Stimulated activated CD8-positive, alpha-beta memory T cell treated with anti-CD3 and anti-CD28 coated beads, Interleukin-12 subunit alpha, Interleukin-12 subunit beta, amount 100 ng/mL, for 24 hours (primary cell): Measurements from ENCODE around the gene ATRN.
"Not testable (repeated sequence)": the region's sequence is repeated elsewhere in the genome, so short reads cannot be mapped to it uniquely, and the experiment has no call there.

Source experiments
- DNase-seq: peaks from one replicate; pipeline ENCODE4 v3.0.0-alpha.2; 2020; ENCODE audit errors: extremely low read depth

Gene ATRN

DNA sequence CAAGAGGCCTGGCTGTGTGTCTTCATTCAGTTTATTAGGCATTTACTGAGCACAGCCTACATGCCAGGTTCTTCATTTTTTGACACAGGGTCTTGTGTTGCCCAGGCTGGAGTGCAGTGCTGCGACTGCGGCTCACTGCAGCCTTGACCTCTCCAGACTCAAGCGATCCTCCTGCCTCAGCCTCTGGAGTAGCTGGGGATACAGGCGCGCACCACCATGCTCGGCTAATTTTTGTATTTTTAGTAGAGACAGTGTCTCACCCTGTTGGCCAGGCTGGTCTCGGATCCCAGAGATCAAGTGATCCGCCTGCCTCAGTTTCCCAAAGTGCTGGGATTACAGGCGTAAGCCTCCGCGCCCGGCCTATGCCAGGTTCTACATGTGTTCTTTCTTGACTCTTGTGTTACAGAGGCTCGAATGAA is 601 bp upstream of the ATRN start:
- DNase-seq, result no peak

DNA sequence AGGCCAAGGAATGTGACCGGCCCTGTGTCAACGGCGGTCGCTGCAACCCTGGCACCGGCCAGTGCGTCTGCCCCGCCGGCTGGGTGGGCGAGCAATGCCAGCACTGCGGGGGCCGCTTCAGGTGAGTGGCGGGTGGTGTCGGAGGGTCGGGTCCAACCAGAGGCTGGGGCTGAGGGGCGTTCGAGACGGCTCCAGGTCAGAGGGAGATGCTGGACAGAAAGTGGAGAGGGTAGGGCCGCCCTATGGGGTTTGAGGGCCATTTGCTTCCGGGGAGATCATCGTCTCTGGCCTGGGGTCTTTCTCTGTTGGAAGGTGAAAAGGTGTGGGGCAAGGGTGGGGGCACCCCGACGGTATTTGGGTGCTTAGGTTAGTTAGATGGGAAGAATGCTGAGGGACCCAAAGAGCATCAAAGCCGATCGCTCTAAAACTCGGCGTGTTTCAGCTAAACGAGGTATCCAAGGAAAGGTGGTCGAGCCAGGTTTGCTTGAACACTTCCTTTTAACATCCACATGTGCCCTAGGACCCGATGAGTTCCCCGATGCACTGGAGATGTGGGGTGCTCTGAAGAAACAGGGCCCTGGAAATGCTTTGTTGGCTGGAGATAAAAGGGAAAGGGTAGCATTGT is 691 bp downstream of the ATRN start:
- DNase-seq, result no peak

DNA sequence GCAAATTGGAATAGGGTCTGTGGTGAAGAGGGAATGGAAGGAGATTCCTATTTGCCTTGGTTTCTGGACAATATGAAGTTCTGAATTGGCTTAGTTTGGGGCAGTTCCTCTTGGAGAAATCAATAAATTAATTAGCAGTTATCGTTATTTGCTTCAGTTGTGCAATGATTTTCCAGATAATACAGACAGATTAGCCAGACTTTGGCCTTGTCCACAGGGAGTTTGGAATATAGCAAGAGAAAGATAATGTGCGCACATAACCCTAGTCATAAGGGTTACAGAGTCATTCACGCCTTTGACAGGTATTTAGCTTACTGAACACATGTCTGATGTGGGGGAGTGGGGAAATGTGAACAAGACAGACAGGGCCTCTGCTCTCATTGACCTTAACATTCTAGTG is 1.3 kb downstream of the ATRN start:
- no peak for DNase-seq

DNA sequence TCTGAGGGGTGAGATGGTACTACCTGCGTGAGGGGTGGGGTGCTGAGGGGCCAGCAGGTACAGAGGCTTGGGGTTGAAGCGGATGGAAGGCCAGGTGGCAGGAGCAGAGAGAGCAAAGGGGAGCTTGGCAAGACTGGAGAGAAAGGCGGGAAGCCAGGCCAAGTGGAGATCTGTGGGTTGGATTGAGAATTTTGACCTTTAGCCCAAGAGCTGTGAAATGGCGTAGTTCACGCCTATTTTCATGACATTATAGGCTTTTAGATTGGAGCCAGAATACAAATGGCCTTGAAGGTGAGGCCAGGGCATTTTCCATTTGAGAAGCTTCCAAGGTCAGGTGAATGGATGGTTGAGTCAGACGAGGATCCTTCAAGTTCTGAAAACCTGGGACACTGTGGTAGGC is 2.5 kb downstream of the ATRN start:
- no peak for DNase-seq

GRCh38 chr20:3473944-3474343 is 3.1 kb downstream of the ATRN start:
- no peak for DNase-seq

DNA sequence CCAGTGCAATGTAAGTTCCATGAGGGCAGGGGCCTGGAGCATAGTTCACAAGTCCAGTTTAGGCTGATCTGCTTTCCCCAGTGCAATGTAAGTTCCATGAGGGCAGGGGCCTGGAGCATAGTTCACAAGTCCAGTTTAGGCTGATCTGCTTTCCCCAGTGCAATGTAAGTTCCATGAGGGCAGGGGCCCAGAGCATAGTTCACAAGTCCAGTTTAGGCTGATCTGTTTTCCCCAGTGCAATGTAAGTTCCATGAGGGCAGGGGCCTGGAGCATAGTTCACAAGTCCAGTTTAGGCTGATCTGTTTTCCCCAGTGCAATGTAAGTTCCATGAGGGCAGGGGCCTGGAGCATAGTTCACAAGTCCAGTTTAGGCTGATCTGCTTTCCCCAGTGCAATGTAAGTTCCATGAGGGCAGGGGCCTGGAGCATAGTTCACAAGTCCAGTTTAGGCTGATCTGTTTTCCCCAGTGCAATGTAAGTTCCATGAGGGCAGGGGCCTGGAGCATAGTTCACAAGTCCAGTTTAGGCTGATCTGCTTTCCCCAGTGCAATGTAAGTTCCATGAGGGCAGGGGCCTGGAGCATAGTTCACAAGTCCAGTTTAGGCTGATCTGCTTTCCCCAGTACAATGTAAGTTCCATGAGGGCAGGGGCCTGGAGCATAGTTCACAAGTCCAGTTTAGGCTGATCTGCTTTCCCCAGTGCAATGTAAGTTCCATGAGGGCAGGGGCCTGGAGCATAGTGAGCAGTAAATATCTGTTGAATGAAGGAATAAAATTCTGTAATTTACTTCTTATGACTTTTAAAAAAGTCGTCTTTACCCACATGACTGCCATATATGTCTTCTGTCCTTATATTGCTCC is 6.4 kb downstream of the ATRN start:
- not testable (repeated sequence) for DNase-seq

- no peak for DNase-seq
Observed at GRCh38 chr20:3477861-3478544, 7.2 kb downstream of the ATRN start.

DNA sequence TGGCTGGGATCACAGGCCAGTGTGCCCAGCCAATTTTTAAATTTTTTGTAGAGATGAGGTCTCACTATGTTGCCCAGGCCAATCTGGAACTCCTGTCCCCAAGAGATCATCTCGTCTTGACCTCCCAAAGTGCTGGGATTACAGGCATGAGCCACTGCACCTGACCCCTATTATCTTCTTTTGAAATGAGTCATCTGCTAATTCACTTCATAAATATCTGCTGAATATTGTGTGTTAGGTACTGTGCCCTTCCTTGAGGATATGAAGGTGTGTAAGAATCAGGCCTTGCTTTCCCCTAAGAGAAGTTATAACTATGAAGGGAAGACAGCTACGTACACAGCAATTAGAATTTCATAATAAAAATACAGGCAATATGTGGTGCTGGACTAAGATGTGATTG is 8.2 kb downstream of the ATRN start:
- no peak for DNase-seq

- no peak for DNase-seq
Observed at GRCh38 chr20:3479759-3480615, 9.2 kb downstream of the ATRN start.

GRCh38 chr20:3483309-3483708 is 12.5 kb downstream of the ATRN start:
- no peak for DNase-seq

DNA sequence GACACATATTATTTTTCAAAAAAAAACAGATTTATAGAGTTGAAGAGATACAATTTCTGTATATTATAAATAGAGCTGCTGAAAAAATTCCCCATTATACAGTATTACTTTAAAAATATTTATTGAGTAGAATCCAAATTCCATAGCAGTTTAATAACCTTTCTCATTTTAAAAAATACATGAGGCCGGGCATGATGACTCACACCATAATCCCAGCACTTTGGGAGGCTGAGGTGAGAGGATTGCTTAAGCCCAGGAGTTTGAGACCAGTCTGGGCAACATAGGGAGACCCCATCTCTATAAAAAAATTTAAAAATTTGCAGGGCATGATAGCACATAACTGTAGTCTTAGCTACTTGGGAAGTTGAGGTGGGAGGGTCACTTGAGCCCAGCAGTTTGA is 13.0 kb downstream of the ATRN start:
- no peak for DNase-seq

- no peak for DNase-seq
Observed at GRCh38 chr20:3485913-3486312, 15.1 kb downstream of the ATRN start.

DNA sequence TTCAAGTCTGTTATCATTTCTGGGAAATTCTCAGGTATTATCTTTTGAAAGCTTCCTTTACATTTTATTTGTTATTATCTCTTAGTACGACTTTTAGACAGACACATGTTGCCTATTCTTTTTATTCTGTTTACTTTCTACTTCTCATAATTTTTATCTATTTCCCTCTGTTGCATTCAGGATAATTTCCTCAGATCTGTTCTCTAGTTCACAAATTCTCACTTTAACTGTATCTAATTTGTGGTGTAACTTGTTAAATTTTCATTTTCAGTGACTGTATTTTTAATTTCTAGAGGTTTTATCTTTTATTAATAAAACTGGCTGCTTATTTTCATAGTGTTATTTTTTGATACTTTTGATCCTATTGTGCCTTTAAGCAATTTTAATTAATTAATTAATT is 16.0 kb downstream of the ATRN start:
- no peak for DNase-seq

GRCh38 chr20:3492669-3493068 is 21.9 kb downstream of the ATRN start:
- no peak for DNase-seq

GRCh38 chr20:3494218-3494617 is 23.4 kb downstream of the ATRN start:
- no peak for DNase-seq

DNA sequence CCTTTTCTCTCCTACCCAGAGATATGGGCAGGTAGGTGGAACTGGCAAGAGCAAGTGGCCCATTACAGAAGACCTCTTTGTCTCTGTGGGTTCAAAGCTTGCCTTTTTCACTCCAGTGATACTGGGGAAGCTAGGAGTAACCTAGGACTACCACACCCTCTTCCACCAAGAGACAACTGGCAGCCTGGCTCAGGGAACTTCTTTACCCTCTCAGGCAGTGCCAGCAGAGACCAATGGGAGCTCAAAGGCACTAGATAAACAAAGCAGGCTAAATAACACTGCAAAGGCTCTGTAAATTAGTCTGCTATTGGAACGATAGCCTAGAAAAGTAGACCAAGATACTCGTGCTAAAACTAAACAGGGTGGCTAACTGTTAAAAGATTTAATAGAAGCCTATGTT is 32.1 kb downstream of the ATRN start:
- DNase-seq, result no peak

DNA sequence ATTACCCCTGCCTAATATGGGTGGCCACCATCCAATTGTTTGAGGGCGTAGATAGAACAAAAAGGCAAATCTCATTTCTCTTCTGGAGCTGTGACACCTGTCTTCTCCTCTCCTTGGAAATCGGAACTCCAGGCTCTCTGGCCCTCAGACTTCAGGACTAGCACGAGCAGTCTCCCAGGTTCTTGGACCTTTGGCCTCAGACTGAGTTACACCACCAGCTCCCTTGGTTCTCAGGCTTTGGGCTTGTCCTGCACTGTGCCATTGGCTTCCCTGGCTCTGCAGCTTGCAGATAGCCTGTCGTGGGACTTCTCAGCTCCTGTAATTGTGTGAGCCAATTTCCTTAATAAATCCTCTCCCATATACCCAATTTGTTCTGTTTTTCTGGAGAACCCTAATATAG is 34.3 kb downstream of the ATRN start:
- DNase-seq, result no peak

DNA sequence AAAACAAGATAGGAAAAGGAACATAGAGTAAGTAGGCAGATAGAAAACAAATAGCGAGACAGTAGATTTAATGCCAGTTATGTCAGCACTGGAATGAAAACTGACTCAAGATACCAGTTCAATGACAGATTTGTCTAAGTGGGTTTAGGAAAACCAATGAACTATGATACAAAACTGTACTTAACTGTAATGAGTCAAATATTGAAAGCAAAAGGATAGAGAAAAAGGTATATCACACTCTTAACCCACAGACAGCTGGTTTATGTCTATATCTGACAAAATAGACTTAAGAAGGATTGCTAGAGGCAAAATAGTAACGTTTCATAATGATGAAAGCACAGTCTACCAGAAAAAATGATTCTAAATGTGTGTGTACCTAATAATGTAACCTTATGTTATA is 38.2 kb downstream of the ATRN start:
- no peak for DNase-seq

DNA sequence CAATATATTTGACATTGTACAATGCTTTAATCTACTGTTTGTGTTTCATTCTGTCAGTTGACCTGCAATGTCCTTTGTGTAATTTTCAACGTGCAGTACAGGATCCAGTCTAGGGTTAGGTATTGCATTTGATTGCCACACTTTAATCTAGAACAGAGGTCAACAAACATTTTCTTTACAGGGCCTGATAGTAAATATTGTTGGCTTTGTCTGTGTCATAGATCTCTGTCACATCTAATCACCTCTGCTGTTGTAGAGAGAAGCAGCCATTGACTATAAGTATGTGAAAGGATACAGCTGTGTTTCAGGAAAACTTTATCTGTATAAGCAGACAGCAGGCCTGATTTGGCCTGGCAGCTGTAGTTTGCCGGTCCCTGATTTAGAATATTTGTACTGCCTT is 39.3 kb downstream of the ATRN start:
- DNase-seq, result no peak

- not testable (repeated sequence) for DNase-seq
Observed at GRCh38 chr20:3512239-3512638, 41.4 kb downstream of the ATRN start.

GRCh38 chr20:3514012-3514642 is 43.3 kb downstream of the ATRN start:
- no peak for DNase-seq
